OCI-LY3 (cell line): ENCODE results near the gene TPD52L2.

ENCODE experiments used
- CTCF ChIP-seq: fragments of 200-600, 300-600 bp; sonication (generic); IDR thresholded peaks from 2 replicates; pipeline ENCODE4 v1.5.1; 2014; ENCODE audit warnings: antibody characterized with exemption, low read length, low read depth
- EZH2phosphoT487 ChIP-seq: fragments of 200-600 bp; shearing (Covaris generic); IDR thresholded peaks from 2 replicates; pipeline ENCODE4 v1.6.1; 2018; ENCODE audit warnings: antibody characterized with exemption, mixed run types, low read depth

- TF ChIP-seq EZH2phosphoT487 = no peak
- no peak for TF ChIP-seq CTCF
These were observed 9.5 kb upstream of the TPD52L2 start for GRCh38 chr20:63855363-63856097.
